Stimulated activated CD8-positive, alpha-beta memory T cell treated with anti-CD3 and anti-CD28 coated beads, Interleukin-7, amount 100 ng/mL, for 48 hours (primary cell): ENCODE measurements around the gene CPVL.

Experiments
- DNase-seq, 2 donors: peaks; one replicate each; pipeline ENCODE4 v3.0.0-alpha.2; 2020; ENCODE audit warnings: low read depth in 1 of 2; ENCODE audit errors: extremely low read depth in 1 of 2

Gene CPVL

DNA sequence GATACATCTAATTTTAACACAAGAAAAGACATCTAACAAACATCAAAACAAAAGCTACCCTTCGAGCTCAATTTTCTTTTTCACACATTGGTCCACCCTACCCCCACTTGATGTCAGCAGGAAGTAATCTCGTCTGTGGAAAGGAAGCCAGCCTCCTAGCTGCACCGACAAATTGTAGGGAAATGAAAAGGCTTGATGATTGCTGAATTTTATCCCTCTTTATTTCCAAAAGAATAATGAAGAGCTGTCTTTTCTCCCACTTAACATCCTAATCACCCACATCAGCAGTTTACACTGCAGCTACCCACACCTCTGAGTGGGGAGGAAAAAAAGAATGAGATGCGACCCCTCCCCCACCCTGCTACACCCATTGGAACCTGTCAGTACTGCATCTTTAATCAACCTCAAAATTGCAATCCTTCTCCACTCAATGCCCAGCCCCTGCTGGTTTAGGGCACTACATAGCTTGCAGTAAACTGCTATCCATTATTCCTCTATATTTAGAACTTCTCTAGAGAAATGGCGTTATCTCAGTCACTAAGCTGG is 10.6 kb upstream of the CPVL start:
- no peak for DNase-seq

DNA sequence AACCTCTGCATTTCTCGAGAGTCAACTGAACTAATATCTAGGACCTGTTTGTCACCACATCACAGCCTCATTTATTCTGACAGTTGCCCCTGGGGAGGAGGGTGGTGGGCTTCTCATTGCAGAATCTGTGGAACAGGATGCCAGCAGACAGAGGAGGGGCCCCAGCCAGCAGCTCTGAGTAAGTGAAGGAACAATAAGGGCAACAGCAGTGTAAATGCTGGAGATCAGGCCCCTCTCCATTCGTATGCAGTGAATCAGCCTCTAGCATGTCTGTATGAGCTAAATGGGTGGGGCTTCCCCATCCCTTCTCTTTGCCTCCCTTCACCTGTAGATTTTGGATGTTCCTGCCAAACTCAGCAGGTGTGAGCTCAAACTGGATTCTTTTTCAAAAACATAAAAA is 7.7 kb upstream of the CPVL start:
- no peak for DNase-seq

DNA sequence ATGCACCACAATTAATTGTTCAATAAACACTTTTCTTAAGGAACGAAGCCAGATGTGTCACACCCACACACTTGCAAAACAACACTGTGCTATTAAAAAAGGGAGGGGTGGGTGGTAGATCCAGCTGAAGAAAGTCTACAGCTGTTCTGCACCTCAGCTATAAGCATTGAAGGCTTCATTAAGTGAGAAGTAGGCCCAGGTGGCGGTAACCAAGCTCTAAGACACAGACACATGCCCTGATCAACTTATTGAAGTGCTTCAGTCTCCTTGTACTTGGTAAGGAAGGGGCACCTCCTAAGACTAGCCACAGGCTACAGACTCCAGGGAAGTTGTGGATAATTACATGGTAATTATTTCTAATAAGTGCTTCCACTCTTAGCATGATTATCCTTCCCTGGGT is 4.5 kb upstream of the CPVL start:
- no peak for DNase-seq

- DNase-seq: no peak
Observed at GRCh38 chr7:29149036-29149435, 2.7 kb upstream of the CPVL start.

- no peak for DNase-seq
Observed at GRCh38 chr7:29147821-29148220, 1.5 kb upstream of the CPVL start.

DNA sequence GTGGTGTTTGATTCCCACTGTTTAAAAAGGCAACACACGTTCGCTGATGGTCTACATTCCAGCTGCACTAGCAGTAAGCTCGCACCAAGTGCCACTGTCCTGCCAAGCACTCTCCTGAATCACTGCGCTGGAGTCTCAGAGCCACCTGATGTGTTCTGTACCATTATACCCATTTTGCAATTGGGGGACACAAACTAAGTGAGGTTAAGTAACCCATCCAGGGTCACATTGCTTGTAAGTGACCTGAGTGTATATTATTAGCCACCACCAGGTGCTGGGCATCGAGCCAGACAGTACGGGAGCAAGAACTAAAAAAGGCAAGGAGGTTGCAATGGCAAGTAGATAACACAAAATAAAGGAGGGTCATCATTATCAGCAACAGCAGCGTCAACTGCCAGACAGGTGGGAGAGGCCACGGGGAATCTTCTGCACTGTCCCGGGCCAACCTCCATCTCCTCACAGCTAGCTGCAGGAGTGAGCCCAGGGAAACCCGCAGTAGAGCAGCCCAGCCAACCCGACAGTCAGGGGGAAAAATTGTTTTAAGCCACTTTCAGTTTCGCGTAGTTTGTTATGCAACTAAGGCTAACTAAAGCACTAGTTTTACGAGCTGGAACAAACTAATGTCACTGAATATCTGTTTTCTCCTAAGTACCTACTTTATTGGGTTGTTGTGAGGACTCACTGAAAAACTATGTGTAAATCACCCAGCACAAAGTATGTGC is 712 bp upstream of the CPVL start:
- no peak for DNase-seq

DNA sequence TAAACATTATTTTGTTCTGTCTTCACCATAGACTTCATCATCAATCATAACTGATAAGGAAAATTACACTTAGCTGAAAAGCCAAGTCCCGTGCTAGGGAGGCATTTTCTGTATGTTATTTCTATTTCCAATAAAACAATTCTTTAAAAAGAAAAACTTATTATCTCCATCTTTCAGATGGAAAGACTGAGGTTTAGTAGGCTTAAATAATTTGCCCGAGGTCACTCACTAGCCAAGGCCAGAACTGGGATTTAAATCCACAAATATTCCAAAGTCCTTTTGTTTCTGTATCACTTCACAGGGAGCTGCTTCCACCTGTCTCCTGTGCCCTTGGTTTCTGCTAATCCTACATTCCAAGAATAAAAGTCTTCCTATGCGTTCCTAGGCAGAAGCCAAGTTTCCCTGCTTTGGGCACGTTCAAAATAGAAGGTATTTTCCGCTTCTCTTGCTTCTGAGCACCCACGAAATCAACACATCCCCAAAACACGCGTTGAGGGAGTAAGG is 732 bp downstream of the CPVL start:
- DNase-seq: no peak

GRCh38 chr7:29143751-29144150 is 2.6 kb downstream of the CPVL start:
- DNase-seq: no peak

DNA sequence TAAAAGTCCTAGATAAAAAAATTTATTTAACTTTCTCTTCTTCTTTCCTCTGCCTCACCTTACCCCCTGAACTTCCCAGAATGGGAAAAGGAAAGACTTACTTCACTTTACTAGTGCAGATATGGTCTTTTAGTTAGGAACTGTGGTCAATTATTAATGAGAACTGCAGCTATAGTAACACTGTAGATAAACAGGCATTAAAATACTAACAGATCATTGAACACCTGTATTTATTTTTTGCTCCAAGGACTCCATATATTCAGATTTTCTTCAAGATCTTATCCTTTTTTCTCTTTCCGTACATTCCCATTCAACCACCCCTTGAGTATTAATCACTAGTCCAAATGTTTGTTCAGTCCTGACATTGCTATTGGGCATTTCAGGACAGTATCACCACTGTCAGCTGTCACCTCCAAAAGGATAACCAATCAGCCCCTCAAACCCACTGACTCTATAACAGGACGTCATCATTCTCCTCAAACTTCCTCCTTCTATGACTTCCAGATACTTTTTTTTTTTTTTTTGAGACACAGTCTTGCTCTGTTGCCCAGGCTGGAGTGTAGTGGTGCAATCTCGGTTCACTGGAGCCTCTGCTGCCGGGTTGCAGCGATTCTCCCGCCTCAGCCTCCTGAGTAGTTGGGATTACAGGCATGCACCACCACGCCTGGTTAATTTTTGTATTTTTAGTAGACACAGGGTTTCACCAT is 4.2 kb downstream of the CPVL start:
- no peak for DNase-seq

DNA sequence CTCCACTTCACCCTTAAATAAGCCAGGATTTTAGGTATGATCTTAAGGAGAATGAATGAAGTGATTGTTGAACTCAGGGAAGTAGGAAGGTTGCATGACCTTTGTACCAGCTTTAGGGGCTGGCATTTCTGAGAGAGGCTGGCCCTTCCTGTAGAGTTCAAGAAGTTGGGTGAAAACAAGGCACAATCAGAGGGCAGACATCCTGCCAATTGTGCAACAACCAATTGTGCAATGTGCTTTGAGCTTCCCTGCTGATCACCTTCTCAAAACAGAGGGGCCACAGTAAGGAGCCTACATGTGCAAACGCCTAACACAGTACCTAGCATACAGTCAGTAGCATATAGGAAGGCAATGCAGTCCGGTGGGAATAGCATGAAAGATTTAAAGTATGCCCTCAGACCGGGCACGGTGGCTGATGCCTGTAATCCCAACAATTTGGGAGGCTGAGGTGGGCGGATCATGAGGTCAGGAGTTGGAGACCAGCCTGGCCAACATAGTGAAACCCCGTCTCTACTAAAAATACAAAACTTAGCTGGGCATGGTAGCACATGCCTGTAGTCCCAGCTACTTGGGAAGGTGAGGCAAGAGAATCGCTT is 5.4 kb downstream of the CPVL start:
- no peak for DNase-seq

DNA sequence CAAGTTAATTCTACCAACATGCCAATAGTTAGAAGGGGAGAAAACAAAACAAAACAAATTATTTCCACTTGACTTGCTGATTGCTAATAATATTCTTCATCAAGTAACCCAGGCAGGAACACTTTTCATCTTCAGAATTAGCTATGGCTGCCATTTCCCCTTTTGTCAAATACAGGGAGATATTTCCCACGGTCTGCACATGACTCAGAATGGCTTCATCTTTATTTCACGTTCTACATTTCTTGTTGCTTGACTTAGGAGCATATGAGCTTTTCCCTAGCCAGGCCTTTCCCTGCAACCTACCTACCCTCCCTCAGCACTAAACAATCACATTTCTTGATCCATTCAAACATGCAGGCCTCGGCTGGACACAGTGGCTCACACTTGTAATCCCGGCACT is 6.5 kb downstream of the CPVL start:
- no peak for DNase-seq

GRCh38 chr7:29139191-29139590 is 7.1 kb downstream of the CPVL start:
- DNase-seq: no peak

GRCh38 chr7:29138588-29138987 is 7.7 kb downstream of the CPVL start:
- no peak for DNase-seq

DNA sequence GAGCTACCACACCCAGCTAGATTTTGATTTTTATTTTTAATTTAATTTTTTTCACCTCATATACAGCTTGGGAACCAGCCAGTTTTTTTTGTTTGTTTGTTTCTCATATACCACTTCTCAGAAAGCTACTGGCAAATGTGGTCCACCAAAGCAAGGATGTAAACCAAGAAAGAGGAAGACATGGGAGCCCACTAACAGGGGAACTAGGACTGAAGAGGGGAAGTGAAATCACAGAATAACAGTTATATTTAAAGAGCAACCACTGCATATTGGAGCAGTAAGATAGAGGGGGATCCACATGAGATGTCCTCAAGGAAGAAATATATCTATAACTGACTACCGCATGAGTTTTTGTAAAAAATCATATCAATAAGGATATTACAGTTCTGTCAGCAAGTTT is 10.5 kb downstream of the CPVL start:
- no peak for DNase-seq

DNA sequence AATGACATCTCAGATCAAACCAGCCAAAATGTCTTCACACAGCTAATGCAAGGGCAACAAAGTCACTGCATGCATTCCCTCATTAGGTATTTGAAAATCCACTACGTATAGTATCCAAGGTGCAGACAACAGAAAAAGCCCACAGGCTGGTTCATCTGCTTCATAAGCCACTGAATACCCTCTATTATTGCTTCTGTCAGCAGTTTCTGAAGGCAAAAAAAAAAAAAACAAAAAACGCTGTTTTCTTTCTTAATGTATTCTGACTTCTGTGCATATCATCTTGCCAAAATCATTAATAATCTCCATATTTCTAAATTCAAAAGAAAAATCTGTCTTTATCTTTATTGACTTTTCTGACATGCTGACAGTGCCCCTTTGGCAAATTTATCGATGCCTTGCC is 13.4 kb downstream of the CPVL start:
- no peak for DNase-seq

DNA sequence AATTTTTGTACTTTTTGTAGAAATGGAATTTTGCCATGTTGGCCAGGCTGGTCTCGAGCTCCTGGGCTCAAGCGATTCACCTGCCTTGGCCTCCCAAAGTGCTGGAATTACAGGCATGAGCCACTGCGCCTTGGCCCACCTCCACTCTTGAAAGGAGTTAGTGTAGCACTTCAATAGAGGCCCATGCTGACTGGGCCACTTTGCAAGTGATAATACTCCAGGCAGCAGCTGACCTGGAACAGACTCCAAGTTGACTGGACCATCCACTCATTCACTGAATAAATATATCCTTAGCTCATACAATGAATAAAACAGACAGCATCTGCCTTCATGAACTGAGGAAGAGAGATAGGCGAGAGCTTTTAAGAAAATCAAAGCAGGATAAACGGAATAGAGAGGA is 14.7 kb downstream of the CPVL start:
- DNase-seq: no peak

- DNase-seq: no peak
Observed at GRCh38 chr7:29130096-29130495, 16.2 kb downstream of the CPVL start.

GRCh38 chr7:29127527-29127926 is 18.8 kb downstream of the CPVL start:
- DNase-seq: no peak

DNA sequence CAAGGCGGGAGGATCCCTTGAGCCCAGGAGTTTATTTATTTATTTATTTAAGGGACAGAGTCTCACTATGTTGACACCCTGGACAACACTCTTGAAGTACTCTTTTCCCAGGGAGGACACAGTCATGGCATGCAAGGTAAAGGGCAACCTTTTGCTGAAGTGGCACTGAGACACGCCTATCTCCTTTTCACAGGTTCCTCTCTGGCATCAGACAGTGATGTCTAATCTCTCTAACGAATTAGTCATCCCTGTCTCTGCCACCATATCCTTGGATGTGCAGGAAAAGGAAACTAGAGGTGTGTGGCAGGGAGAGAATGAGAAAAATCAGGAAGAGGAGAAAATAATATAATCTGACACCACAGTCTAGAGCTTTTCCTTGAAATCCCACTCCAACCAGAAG is 19.5 kb downstream of the CPVL start:
- no peak for DNase-seq

- DNase-seq: no peak
Observed at GRCh38 chr7:29123626-29124190, 22.6 kb downstream of the CPVL start.

- DNase-seq: no peak
Observed at GRCh38 chr7:29122759-29123158, 23.6 kb downstream of the CPVL start.

- no peak for DNase-seq
Observed at GRCh38 chr7:29122081-29122480, 24.3 kb downstream of the CPVL start.
